ENCODE measurements around the gene ENTPD6.

GRCh38 chr20:25253606-25254275 lies 58.2 kb downstream of the ENTPD6 start:
- TF ChIP-seq GATA3 (IDR thresholded peaks at IDR 0.05; ENCODE audit: low read depth, low read length) (no peak), GATA2 (IDR thresholded peaks at IDR 0.05; ENCODE audit: low read depth, low read length) (no peak)
